ENCODE data around the gene SNRPA.
A peak's percentile ranks its signal among the peaks of the same experiment; 100 is the strongest.
"Not testable (repeated sequence)": the region's sequence is repeated elsewhere in the genome, so short reads cannot be mapped to it uniquely, and the experiment has no call there.

Gene SNRPA

GRCh38 chr19:40811478-40812341 lies 60.7 kb downstream of the SNRPA start:
- TF ChIP-seq TCF4 (CRISPR knock-in tag; IDR thresholded peaks at IDR 0.05; ENCODE audit: borderline replicate concordance) (no peak), CSRNP3 (CRISPR knock-in tag; IDR thresholded peaks at IDR 0.05) (no peak), RARB (CRISPR knock-in tag; IDR thresholded peaks at IDR 0.05) (no peak), ZFP30 (CRISPR knock-in tag; IDR thresholded peaks at IDR 0.05) (no peak), ZFP3 (CRISPR knock-in tag; IDR thresholded peaks at IDR 0.05) (no peak), ZNF8 (CRISPR knock-in tag; IDR thresholded peaks at IDR 0.05) (no peak), CREB5 (CRISPR knock-in tag; IDR thresholded peaks at IDR 0.05; ENCODE audit: low read depth) (no peak), ZNF565 (CRISPR knock-in tag; conservative IDR thresholded peaks at IDR 0.05; ENCODE audit: low read depth) (no peak), PPARA (CRISPR knock-in tag; IDR thresholded peaks at IDR 0.05; ENCODE audit: borderline replicate concordance) (no peak), POU6F1 (CRISPR knock-in tag; IDR thresholded peaks at IDR 0.05; ENCODE audit: borderline replicate concordance, low read depth) (no peak), OSR1 (CRISPR knock-in tag; IDR thresholded peaks at IDR 0.05) (no peak), SNAI2 (CRISPR knock-in tag; IDR thresholded peaks at IDR 0.05) (no peak), BACH2 (CRISPR knock-in tag; IDR thresholded peaks at IDR 0.05; ENCODE audit: borderline replicate concordance) (no peak), ESRRG (CRISPR knock-in tag; IDR thresholded peaks at IDR 0.05) (no peak), CSDC2 (CRISPR knock-in tag; IDR thresholded peaks at IDR 0.05) (no peak)
- no peak for ATAC-seq

GRCh38 chr19:40812571-40812970 lies 61.6 kb downstream of the SNRPA start:
- ATAC-seq, result not testable (repeated sequence)

- TF ChIP-seq CREB5 (CRISPR knock-in tag; IDR thresholded peaks at IDR 0.05; ENCODE audit: low read depth) (no peak), OSR1 (CRISPR knock-in tag; IDR thresholded peaks at IDR 0.05) (no peak), GLIS3 (CRISPR knock-in tag; IDR thresholded peaks at IDR 0.05) (no peak), RARB (CRISPR knock-in tag; IDR thresholded peaks at IDR 0.05) (no peak), TCF4 (CRISPR knock-in tag; IDR thresholded peaks at IDR 0.05; ENCODE audit: borderline replicate concordance) (no peak), ZNF70 (CRISPR knock-in tag; IDR thresholded peaks at IDR 0.05) (no peak), SNAI2 (CRISPR knock-in tag; IDR thresholded peaks at IDR 0.05) (no peak), ARNTL (CRISPR knock-in tag; IDR thresholded peaks at IDR 0.05; ENCODE audit: borderline replicate concordance, low read depth) (no peak), ZFP30 (CRISPR knock-in tag; IDR thresholded peaks at IDR 0.05) (no peak), TOX (CRISPR knock-in tag; IDR thresholded peaks at IDR 0.05; ENCODE audit: borderline replicate concordance) (no peak), POU6F1 (CRISPR knock-in tag; IDR thresholded peaks at IDR 0.05; ENCODE audit: borderline replicate concordance, low read depth) (no peak), ZNF565 (CRISPR knock-in tag; conservative IDR thresholded peaks at IDR 0.05; ENCODE audit: low read depth) (no peak), ZC3H10 (CRISPR knock-in tag; IDR thresholded peaks at IDR 0.05) (no peak), ESRRG (CRISPR knock-in tag; IDR thresholded peaks at IDR 0.05) (no peak), CSDC2 (CRISPR knock-in tag; IDR thresholded peaks at IDR 0.05) (no peak), ZFP3 (CRISPR knock-in tag; IDR thresholded peaks at IDR 0.05) (no peak)
- ATAC-seq, result peak; percentile 23
Observed at GRCh38 chr19:40813182-40813581, 62.2 kb downstream of the SNRPA start.
